DMS53 (cell line): ENCODE results near the gene RIC8A.
"Not testable (repeated sequence)": the region's sequence is repeated elsewhere in the genome, so short reads cannot be mapped to it uniquely, and the experiment has no call there.

ENCODE experiments used
- DNase-seq: peaks from one replicate; lab custom pipeline; 2025; lab: John Stamatoyannopoulos, UW

The RIC8A gene

GRCh38 chr11:218815-219593 lies 11.5 kb downstream of the RIC8A start:
- DNase-seq: no peak

- not testable (repeated sequence) for DNase-seq
These were observed 13.2 kb downstream of the RIC8A start for GRCh38 chr11:220641-221215.

- DNase-seq: no peak
These were observed 14.0 kb downstream of the RIC8A start for GRCh38 chr11:221539-221938.

- no peak for DNase-seq
These were observed 14.7 kb downstream of the RIC8A start for GRCh38 chr11:221998-222789.

- DNase-seq: no peak
These were observed 15.7 kb downstream of the RIC8A start for GRCh38 chr11:223026-223789.

GRCh38 chr11:223884-224283 lies 16.4 kb downstream of the RIC8A start:
- no peak for DNase-seq

- no peak for DNase-seq
These were observed 16.9 kb downstream of the RIC8A start for GRCh38 chr11:224424-224823.

GRCh38 chr11:225734-226453 lies 18.4 kb downstream of the RIC8A start:
- no peak for DNase-seq

- no peak for DNase-seq
These were observed 20.4 kb downstream of the RIC8A start for GRCh38 chr11:227824-228379.

GRCh38 chr11:230431-230830 lies 22.9 kb downstream of the RIC8A start:
- DNase-seq: no peak

GRCh38 chr11:232783-233565 lies 25.5 kb downstream of the RIC8A start:
- DNase-seq: no peak

- DNase-seq: no peak
These were observed 27.7 kb downstream of the RIC8A start for GRCh38 chr11:235180-235579.

- no peak for DNase-seq
These were observed 28.1 kb downstream of the RIC8A start for GRCh38 chr11:235609-235996.

- DNase-seq: peak; percentile 97
These were observed 28.7 kb downstream of the RIC8A start, which contains the start of gene SIRT3 for GRCh38 chr11:235997-236773. Gene SIRT3 (minus strand): TSS chr11:236342. CDS start chr11:236328, 14 bp downstream.

GRCh38 chr11:236774-237767 lies 29.6 kb downstream of the RIC8A start, which contains the start of gene PSMD13:
Gene PSMD13 (plus strand): TSS chr11:236976. CDS start chr11:237050, 74 bp downstream.
- DNase-seq: peak; percentile 96

GRCh38 chr11:238346-238745 lies 30.8 kb downstream of the RIC8A start:
- DNase-seq: not testable (repeated sequence)

GRCh38 chr11:240315-240714 lies 32.8 kb downstream of the RIC8A start:
- no peak for DNase-seq

GRCh38 chr11:241634-242033 lies 34.1 kb downstream of the RIC8A start:
- DNase-seq: no peak
